ENCODE data around the gene HAPLN3. TPM values are rescaled to one million over a fixed set of nuclear protein-coding genes. Genes with fewer than 3 reads are reported as not detected.

The HAPLN3 gene
- total and polyA plus RNA-seq, 2 donors (not counting 3 experiments of a cell fraction or from before 2014, with no cell fraction given), result 57.6 to 130 TPM

DNA sequence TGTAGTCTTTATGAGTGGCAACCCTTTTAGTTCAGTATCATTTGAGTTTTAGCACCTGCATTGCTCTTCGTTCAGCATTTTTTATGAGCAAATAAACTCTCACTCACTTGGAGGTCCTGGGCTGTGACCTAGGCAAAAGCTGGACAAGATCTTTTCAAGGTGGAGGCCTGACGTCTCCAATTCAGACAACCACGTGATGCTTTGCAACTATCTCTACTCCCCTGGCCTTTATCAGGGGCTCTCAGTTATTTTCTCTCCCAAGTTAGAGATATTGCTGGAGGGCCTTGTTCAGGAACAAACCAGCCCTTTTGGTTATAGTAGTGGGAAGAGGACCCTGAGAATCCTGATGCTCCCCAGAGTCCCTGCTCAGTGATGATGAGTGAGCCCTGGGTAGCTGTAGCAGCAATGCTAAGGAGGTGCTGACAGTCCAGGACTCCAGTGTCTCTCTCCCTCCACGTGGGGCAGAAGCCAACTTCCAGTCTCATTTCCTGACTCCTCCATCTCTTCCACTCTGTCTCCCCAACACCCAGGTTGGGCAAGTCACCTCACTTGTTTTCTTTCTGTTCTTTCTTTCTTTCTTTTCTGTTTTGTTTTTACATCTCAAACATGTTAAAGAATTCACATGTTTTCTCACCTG lies 30.4 kb downstream of the HAPLN3 start:
- POLR2A ChIA-PET, result no interaction called here
- Histone ChIP-seq H3K4me1 (ENCODE audit: control insufficient read depth, extremely low read depth, insufficient read depth, low read length) (peaks cover 6% of the 10 kb centered on the region), H3K4me3 (replicated peaks in 1 of 3; ENCODE audit: insufficient read depth in 1 of 3, low read depth in 1 of 3, low read length in 3 of 3) (no peak overlapping the region), H2AFZ (ENCODE audit: low read depth, low read length) (no peak overlapping the region), H3K27me3 (ENCODE audit: control insufficient read depth in 2 of 2, insufficient read depth in 2 of 2, low read length in 2 of 2) (peaks cover 0 to 5% of the 10 kb centered on the region in 2 experiments), H4K20me1 (replicated peaks; ENCODE audit: control insufficient read depth, extremely low read depth, insufficient read depth, low read length) (no peaks in the 10 kb centered on the region), H3K9ac (replicated peaks; ENCODE audit: extremely low read depth, insufficient read depth, low read length) (no peak overlapping the region), H3K79me2 (ENCODE audit: control insufficient read depth, insufficient read depth, low read length) (no peaks in the 10 kb centered on the region), H3K9me1 (replicated peaks; ENCODE audit: control insufficient read depth, extremely low read depth, insufficient read depth, low read length) (no peaks in the 10 kb centered on the region), H3K9me3 (replicated peaks; ENCODE audit: control insufficient read depth, insufficient read depth, low read length) (no peaks in the 10 kb centered on the region), H3K4me2 (ENCODE audit: insufficient read depth, low read length) (no peak overlapping the region), H3K27ac (ENCODE audit: insufficient read depth, low read depth, low read length) (no peak overlapping the region), H3K36me3 (ENCODE audit: control insufficient read depth in 2 of 2, extremely low read depth in 1 of 2, insufficient read depth in 2 of 2, low read length in 2 of 2) (no peaks in the 10 kb centered on the region)
- TF ChIP-seq POLR2A (IDR thresholded peaks at IDR 0.05; ENCODE audit: low read depth, low read length), result no peak
- TF ChIP-seq POLR2AphosphoS5 (IDR thresholded peaks at IDR 0.05; ENCODE audit: insufficient read depth, low read depth, low read length), result no peak
- TF ChIP-seq MYC (IDR thresholded peaks at IDR 0.05; ENCODE audit: low read depth, low read length), result no peak
- TF ChIP-seq, protein P1, sequence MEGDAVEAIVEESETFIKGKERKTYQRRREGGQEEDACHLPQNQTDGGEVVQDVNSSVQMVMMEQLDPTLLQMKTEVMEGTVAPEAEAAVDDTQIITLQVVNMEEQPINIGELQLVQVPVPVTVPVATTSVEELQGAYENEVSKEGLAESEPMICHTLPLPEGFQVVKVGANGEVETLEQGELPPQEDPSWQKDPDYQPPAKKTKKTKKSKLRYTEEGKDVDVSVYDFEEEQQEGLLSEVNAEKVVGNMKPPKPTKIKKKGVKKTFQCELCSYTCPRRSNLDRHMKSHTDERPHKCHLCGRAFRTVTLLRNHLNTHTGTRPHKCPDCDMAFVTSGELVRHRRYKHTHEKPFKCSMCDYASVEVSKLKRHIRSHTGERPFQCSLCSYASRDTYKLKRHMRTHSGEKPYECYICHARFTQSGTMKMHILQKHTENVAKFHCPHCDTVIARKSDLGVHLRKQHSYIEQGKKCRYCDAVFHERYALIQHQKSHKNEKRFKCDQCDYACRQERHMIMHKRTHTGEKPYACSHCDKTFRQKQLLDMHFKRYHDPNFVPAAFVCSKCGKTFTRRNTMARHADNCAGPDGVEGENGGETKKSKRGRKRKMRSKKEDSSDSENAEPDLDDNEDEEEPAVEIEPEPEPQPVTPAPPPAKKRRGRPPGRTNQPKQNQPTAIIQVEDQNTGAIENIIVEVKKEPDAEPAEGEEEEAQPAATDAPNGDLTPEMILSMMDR (IDR thresholded peaks at IDR 0.05; ENCODE audit: extremely low read depth in 1 of 2, insufficient read depth in 1 of 2, low read depth in 1 of 2, low read length in 2 of 2), result no peak
- TF ChIP-seq GATA2 (IDR thresholded peaks at IDR 0.05; ENCODE audit: insufficient read depth, insufficient read length, low read depth, low read length), result no peak
- TF ChIP-seq EZH2 (IDR thresholded peaks at IDR 0.05; ENCODE audit: borderline replicate concordance, low read depth, low read length, severe bottlenecking), result no peak
- no peak for TF ChIP-seq FOS (IDR thresholded peaks at IDR 0.05; ENCODE audit: borderline replicate concordance, insufficient read depth, low read length)
- TF ChIP-seq JUN (IDR thresholded peaks at IDR 0.05; ENCODE audit: borderline replicate concordance, insufficient read depth, insufficient read length, low read depth), result no peak
- TF ChIP-seq, protein P2, sequence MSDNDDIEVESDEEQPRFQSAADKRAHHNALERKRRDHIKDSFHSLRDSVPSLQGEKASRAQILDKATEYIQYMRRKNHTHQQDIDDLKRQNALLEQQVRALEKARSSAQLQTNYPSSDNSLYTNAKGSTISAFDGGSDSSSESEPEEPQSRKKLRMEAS (IDR thresholded peaks at IDR 0.05; ENCODE audit: insufficient read depth, insufficient read length), result no peak
- CTCF ChIA-PET, result interaction anchor here (5.2 kb wide), 1 partner anchor 15 kb away, joined by 29 read pairs; no protein-coding TSS in a partner anchor
- dilution Hi-C loops (cut with MboI; ENCODE audit: extremely low pct_ligation_motif_present, low sequenced_read_pairs) (no loop called here), intact Hi-C loops (cut with micrococcal nuclease) (no loop called here)
- no TSS peak for BruUV-seq (replicated peaks)
- FAIRE-seq (no peak), DNase-seq (ENCODE audit: low read depth, low spot score) (no peak)
